HEK293 (cell line): Measurements from ENCODE around the gene TRDMT1.

Experiments
- KLF16 ChIP-seq: fragments of 450-650 bp; formaldehyde crosslinking; IDR thresholded peaks from 2 replicates; pipeline ENCODE4 v1.5.1; 2017; ENCODE audit warnings: missing biosample characterization, missing genetic modification characterization
- RBAK ChIP-seq: fragments of 450-650 bp; formaldehyde crosslinking; IDR thresholded peaks from 2 replicates; pipeline ENCODE4 v1.5.1; 2016; ENCODE audit warnings: missing biosample characterization, missing genetic modification characterization
- ZNF548 ChIP-seq: fragments of 450-650 bp; formaldehyde crosslinking; IDR thresholded peaks from 2 replicates; pipeline ENCODE4 v1.5.1; 2016; ENCODE audit warnings: missing biosample characterization, missing genetic modification characterization
- TF ChIP-seq, protein P1 (sequence below): fragments of 450-650 bp; formaldehyde crosslinking; IDR thresholded peaks from 2 replicates; pipeline ENCODE4 v1.5.1; 2016; ENCODE audit warnings: missing biosample characterization, missing genetic modification characterization

DNA sequence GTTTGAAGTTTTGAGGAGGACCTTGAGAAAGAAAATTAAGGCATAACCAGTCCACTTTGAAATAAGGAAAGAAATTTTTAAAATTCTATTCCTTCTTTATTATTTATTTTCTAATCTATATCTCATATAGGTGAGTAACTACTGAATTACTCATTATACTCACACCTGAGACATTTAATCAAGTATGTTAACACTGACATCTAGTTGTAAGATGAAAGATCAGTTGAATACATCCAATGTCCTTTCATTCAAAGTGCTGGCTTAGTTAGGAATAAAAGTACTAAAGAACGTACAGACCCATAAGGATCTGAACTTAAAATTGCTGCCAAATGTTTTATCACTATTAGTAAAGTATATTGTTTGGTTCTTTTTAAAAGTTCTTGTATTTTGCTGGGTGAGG lies 23.5 kb downstream of the TRDMT1 start:
- TF ChIP-seq ZNF548 (tag by site-specific recombination): no peak
- TF ChIP-seq, protein P1, sequence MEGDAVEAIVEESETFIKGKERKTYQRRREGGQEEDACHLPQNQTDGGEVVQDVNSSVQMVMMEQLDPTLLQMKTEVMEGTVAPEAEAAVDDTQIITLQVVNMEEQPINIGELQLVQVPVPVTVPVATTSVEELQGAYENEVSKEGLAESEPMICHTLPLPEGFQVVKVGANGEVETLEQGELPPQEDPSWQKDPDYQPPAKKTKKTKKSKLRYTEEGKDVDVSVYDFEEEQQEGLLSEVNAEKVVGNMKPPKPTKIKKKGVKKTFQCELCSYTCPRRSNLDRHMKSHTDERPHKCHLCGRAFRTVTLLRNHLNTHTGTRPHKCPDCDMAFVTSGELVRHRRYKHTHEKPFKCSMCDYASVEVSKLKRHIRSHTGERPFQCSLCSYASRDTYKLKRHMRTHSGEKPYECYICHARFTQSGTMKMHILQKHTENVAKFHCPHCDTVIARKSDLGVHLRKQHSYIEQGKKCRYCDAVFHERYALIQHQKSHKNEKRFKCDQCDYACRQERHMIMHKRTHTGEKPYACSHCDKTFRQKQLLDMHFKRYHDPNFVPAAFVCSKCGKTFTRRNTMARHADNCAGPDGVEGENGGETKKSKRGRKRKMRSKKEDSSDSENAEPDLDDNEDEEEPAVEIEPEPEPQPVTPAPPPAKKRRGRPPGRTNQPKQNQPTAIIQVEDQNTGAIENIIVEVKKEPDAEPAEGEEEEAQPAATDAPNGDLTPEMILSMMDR (tag by site-specific recombination): no peak
- no peak for TF ChIP-seq RBAK
- no peak for TF ChIP-seq KLF16 (tag by site-specific recombination)
